Motor neuron (in vitro differentiated cells): ENCODE measurements around the gene ZNF683. TPM values are rescaled to one million over a fixed set of nuclear protein-coding genes. Genes with fewer than 3 reads are reported as not detected.
"Not testable (repeated sequence)": the region's sequence is repeated elsewhere in the genome, so short reads cannot be mapped to it uniquely, and the experiment has no call there.

Source experiments
- ATAC-seq, 8 experiments: fragments of 200-7000 bp; cut with Tn5 transposase; replicated peaks in 6 of 8; 2 replicates each; pipeline ENCODE4 v1.8.0; 2021; ENCODE audit warnings: mild to moderate bottlenecking in 8 of 8, moderate library complexity in 8 of 8
- H3K27ac ChIP-seq, 2 donors: fragments of 250-450 bp; sonication (Bioruptor Pico); 2 replicates each; pipeline ENCODE4 v1.9.0; 2021; ENCODE audit warnings: antibody characterized with exemption in 2 of 2, mild to moderate bottlenecking in 2 of 2, moderate library complexity in 1 of 2
- H3K4me1 ChIP-seq, 2 donors: fragments of 250-450 bp; sonication (Bioruptor Pico); replicated peaks in 1 of 2; 2 replicates each; pipeline ENCODE4 v1.6.1; 2021; ENCODE audit warnings: antibody characterized with exemption in 2 of 2, mild to moderate bottlenecking in 2 of 2, moderate library complexity in 1 of 2
- H3K4me3 ChIP-seq, 5 donors: fragments of 250-450 bp; sonication (Bioruptor Pico); 2 replicates each; pipeline ENCODE4 v1.9.0; 2021; ENCODE audit warnings: antibody characterized with exemption in 5 of 5, mild to moderate bottlenecking in 5 of 5, moderate library complexity in 4 of 5
- WGBS, 10 experiments: fragments of 450-650 bp; shearing (Covaris generic); methylation state at CpG; one replicate each; pipeline ENCODE4 v1.0.0; 2022; 5-methylcytosine and 5-hydroxymethylcytosine counted together
- in situ Hi-C, 9 experiments: fragments of 400-800 bp; cut with MboI; loops; one replicate each; pipeline ENCODE4 v1.15.0; 2021; ENCODE audit warnings: low sequenced_read_pairs in 9 of 9, low pct_unique_long_range_greater_than_20kb in 2 of 9; ENCODE audit not compliant: unreplicated experiment in 9 of 9
- total RNA-seq, 8 experiments: library from RNA; unstranded; fragments of 300-600 nt; gene quantifications; 2 replicates each; pipeline versions ENCODE4 v1.2.3 to v1.2.4, GENCODE V29; 2022

The ZNF683 gene
- total RNA-seq: 1 to 10 TPM in 1 of 8 experiments, under 1 TPM in 4, not detected in 3; 0.27 to 1.4 (median 0.63) TPM

GRCh38 chr1:26372611-26373010 is at the start of gene ZNF683:
ZNF683 (minus strand) TSS chr1:26372750; CDS start chr1:26368571, 4,179 bp downstream.
- in situ Hi-C loops, H3K4me1 ChIP-seq, H3K4me3 ChIP-seq, H3K27ac ChIP-seq, ATAC-seq: not testable (repeated sequence)
- 33 to 100% (median 75%) methylated on average over 1 to 3 of the region's 3 CpGs; no CpG with 5 or more reads in 4 of the 10 experiments for WGBS, 10 experiments

GRCh38 chr1:26419494-26419893 is 46.9 kb upstream of the ZNF683 start:
- Histone ChIP-seq H3K4me1 (peaks cover 34 to 45% of the 10 kb centered on the region in 2 donors), H3K4me3 (no peak overlapping the region), H3K27ac (no peak overlapping the region)
- in situ Hi-C loops: no loop called here
- ATAC-seq: no peak
- WGBS, 10 experiments: 10 to 100% (median 91%) methylated on average over 1 to 2 of the region's 2 CpGs; no CpG with 5 or more reads in 2 of the 10 experiments

GRCh38 chr1:26418865-26419349 is 46.4 kb upstream of the ZNF683 start:
- Histone ChIP-seq H3K4me1 (peaks cover 34 to 45% of the 10 kb centered on the region in 2 donors), H3K4me3 (no peak overlapping the region), H3K27ac (peak overlapping the region in 1 of 2 donors; percentile 32)
- WGBS, 10 experiments: 40 to 50% methylated on average over 1 of the region's 5 CpGs; no CpG with 5 or more reads in 8 of the 10 experiments
- ATAC-seq: peak in 2 of 8 experiments; percentile 6 to 9
- in situ Hi-C loops: no loop called here

- H3K4me3 ChIP-seq: peak overlapping the region in 1 of 5 donors; percentile 10
- in situ Hi-C loops: no loop called here
- ATAC-seq: peak; percentile 94 to 100 (median 96)
- peak overlapping the region in 1 of 2 donors; percentile 32 for H3K27ac ChIP-seq
- WGBS, 10 experiments: 0 to 50% (median 25%) methylated on average over 2 to 6 of the region's 9 CpGs; no CpG with 5 or more reads in 2 of the 10 experiments
- peaks cover 46 to 57% of the 10 kb centered on the region in 2 donors for H3K4me1 ChIP-seq
Measured at GRCh38 chr1:26417111-26417759, 44.7 kb upstream of the ZNF683 start.

GRCh38 chr1:26413031-26413430 is 40.5 kb upstream of the ZNF683 start:
- peaks cover 45 to 61% of the 10 kb centered on the region in 2 donors for H3K4me1 ChIP-seq
- H3K27ac ChIP-seq: no peak overlapping the region
- in situ Hi-C loops: no loop called here
- no peak for ATAC-seq
- WGBS, 10 experiments: 0 to 13% (median 5%) methylated on average over 1 of the region's 1 CpG; no CpG with 5 or more reads in 6 of the 10 experiments
- H3K4me3 ChIP-seq: no peak overlapping the region

- Histone ChIP-seq H3K4me3 (peak overlapping the region in 4 of 5 donors; percentile 24 to 42 (median 32)), H3K27ac (peak overlapping the region; percentile 58 to 78), H3K4me1 (peaks cover 38 to 53% of the 10 kb centered on the region in 2 donors)
- 0 to 40% (median 14%) methylated on average over 1 to 8 of the region's 9 CpGs; no CpG with 5 or more reads in 2 of the 10 experiments for WGBS, 10 experiments
- in situ Hi-C loops: no loop called here
- no peak for ATAC-seq
Measured at GRCh38 chr1:26412180-26412840, 39.8 kb upstream of the ZNF683 start.

- H3K27ac ChIP-seq: peak overlapping the region; percentile 58 to 78
Measured at GRCh38 chr1:26411624-26412074, 39.1 kb upstream of the ZNF683 start.

GRCh38 chr1:26410706-26411623 is 38.4 kb upstream of the ZNF683 start, which contains the start of gene LIN28A:
LIN28A (plus strand) TSS chr1:26410817; CDS start chr1:26410892, 75 bp downstream.
- Histone ChIP-seq H3K27ac (peak within 1 kb of the TSS; percentile 89 to 94), H3K4me3 (peak within 1 kb of the TSS; percentile 10 to 42 (median 36)), H3K4me1 (peaks cover 30 to 51% of the 10 kb centered on the region in 2 donors)
- 0 to 7% (median 2%) methylated on average over 3 to 17 of the region's 70 CpGs; no CpG with 5 or more reads in 5 of the 10 experiments for whole genome bisulfite sequencing, 10 experiments
- peak in 6 of 8 experiments; percentile 5 to 26 (median 12) for ATAC-seq
- in situ Hi-C loops: no loop called here

More at GRCh38 chr1:26411624-26412074, 39.1 kb upstream of the ZNF683 start:
- WGBS, 10 experiments: 0 to 20% (median 9%) methylated on average over 1 to 13 of the region's 20 CpGs; no CpG with 5 or more reads in 6 of the 10 experiments
- peak in 3 of 8 experiments; percentile 4 to 11 (median 4) for ATAC-seq
- in situ Hi-C loops: no loop called here
- Histone ChIP-seq H3K4me3 (peak overlapping the region; percentile 10 to 42 (median 28)), H3K4me1 (peaks cover 31 to 51% of the 10 kb centered on the region in 2 donors)

- H3K4me3 ChIP-seq: peak overlapping the region; percentile 10 to 42 (median 36)
- WGBS, 10 experiments: 0 to 13% (median 0%) methylated on average over 1 to 12 of the region's 16 CpGs; no CpG with 5 or more reads in 3 of the 10 experiments
Measured at GRCh38 chr1:26409191-26409807, 36.7 kb upstream of the ZNF683 start.

GRCh38 chr1:26408604-26409003 is 36.1 kb upstream of the ZNF683 start:
- 0 to 18% (median 5%) methylated on average over 3 to 12 of the region's 12 CpGs for WGBS, 10 experiments
- peak in 4 of 8 experiments; percentile 6 to 85 (median 80) for ATAC-seq
- H3K4me3 ChIP-seq: peak overlapping the region in 4 of 5 donors; percentile 23 to 42 (median 36)

More at GRCh38 chr1:26409191-26409807, 36.7 kb upstream of the ZNF683 start:
- peaks cover 30 to 51% of the 10 kb centered on the region in 2 donors for H3K4me1 ChIP-seq
- H3K27ac ChIP-seq: peak overlapping the region; percentile 89 to 94
- in situ Hi-C loops: no loop called here
- peak in 5 of 8 experiments; percentile 71 to 82 (median 78) for ATAC-seq

GRCh38 chr1:26405281-26405915 is 32.8 kb upstream of the ZNF683 start:
- no peak overlapping the region for H3K4me3 ChIP-seq
- 20 to 93% (median 78%) methylated on average over 1 to 7 of the region's 7 CpGs; no CpG with 5 or more reads in 1 of the 10 experiments for WGBS, 10 experiments
- no peak overlapping the region for H3K27ac ChIP-seq
- in situ Hi-C loops: no loop called here
- peaks cover 19 to 29% of the 10 kb centered on the region in 2 donors for H3K4me1 ChIP-seq
- no peak for ATAC-seq

More at GRCh38 chr1:26408604-26409003, 36.1 kb upstream of the ZNF683 start:
- Histone ChIP-seq H3K27ac (peak overlapping the region; percentile 89 to 94), H3K4me1 (peaks cover 36 to 55% of the 10 kb centered on the region in 2 donors)
- in situ Hi-C loops: no loop called here
